Inferior parietal cortex (tissue), 1 donor: ENCODE data around the gene BARX2.

Experiments
- DNase-seq: peaks from one replicate; pipeline ENCODE4 v3.0.0-alpha.2; 2016; ENCODE audit errors: extremely low spot score

The BARX2 gene

DNA sequence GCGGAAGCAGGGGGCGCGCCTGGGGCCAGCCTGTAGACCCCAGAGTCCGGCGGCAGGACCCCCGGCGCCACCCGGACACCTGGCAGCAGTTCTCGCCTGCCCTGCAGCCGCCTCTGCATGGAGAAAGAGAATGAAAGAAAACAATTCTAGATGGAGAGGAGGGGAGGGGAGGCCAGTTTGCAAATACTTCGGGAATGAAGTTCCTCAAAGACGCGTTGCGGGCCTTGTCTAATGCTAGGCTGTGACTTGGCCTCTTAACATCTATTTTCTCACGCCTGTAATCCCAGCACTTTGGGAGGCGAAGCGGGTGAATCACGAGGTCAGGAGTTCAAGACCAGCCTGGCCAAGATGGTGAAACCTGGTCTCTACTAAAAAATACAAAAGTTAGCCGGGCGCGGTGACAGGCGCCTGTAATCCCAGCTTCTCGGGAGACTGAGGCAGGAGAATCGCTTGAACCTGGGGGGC, 2.1 kb upstream of the BARX2 start:
- DNase-seq: no peak

- no peak for DNase-seq
These were observed 1.3 kb upstream of the BARX2 start for GRCh38 chr11:129374081-129374992.

- no peak for DNase-seq
These were observed 476 bp upstream of the BARX2 start for GRCh38 chr11:129374993-129375750.

DNA sequence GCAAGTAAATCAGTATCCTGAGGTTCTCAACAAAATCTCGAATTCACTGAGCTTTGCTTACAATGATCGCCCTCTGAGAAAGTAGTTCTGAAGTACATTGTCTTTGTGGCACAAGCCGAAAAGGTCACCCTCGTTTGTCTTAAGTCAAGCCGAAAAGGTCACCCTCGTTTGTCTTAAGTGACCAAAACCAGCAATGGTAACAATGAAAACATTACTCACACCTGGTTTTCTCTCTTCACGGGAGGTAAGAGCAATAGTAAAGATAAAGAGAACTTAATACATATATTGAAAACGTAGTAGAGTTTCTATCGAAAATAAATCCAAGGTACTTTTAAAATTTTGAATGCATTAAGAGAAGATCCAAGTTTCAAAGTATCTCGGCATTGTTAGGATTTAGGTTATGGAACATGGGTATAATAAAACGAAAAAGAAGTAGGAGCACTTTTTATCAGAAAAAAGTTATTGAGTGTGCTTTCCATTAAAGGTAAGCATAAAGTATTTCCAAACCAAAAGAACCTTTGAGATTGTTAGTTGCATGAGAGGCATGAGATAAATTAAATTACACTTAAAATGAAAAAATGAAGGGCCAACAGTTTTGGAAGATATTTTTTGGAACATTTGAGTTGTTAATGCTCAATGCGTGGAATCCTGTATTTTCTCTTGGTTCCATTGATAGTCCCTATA, 1.2 kb downstream of the BARX2 start:
- no peak for DNase-seq

- no peak for DNase-seq
These were observed 2.1 kb downstream of the BARX2 start for GRCh38 chr11:129377739-129378138.

DNA sequence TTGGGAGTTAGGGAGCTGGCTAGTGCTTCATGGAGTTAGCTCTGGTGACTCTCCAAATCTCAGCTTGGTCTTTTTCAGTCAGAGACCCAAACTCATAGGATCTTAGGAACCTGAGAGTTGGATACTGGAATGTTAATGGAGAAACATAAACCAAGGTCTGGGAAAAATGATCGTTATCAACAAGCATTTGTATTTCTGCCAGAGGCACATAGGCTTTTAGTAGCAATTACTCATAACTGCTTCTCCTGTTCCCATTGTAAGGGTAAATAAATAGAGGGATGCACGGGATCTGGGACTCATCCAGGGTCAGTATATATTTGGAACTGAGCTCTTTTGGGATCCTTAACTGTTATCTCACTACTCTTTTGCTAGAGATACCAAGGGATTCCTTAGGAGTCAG, 4.8 kb downstream of the BARX2 start:
- DNase-seq: no peak

DNA sequence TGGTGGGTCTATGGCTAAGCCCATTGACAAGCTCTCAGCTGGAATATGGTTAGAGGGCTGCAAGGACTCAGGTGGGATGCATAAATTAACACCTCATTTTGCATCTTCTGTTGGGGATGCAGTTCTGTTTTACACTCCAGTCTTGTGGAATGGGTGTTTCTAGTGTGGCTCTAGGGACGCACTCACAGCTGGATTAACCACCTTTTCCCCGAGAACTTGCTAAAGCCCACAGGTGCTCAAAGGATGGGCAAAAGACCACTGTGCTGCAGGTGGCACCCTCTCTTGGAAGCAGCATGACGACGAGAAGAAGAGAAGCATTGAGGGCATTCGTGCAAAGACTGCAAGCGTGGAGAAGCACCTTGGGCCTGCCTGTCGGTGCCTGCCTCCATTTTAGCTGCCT, 6.9 kb downstream of the BARX2 start:
- no peak for DNase-seq

- DNase-seq: no peak
These were observed 7.4 kb downstream of the BARX2 start for GRCh38 chr11:129383060-129383459.

GRCh38 chr11:129383502-129383901, 7.9 kb downstream of the BARX2 start:
- no peak for DNase-seq

DNA sequence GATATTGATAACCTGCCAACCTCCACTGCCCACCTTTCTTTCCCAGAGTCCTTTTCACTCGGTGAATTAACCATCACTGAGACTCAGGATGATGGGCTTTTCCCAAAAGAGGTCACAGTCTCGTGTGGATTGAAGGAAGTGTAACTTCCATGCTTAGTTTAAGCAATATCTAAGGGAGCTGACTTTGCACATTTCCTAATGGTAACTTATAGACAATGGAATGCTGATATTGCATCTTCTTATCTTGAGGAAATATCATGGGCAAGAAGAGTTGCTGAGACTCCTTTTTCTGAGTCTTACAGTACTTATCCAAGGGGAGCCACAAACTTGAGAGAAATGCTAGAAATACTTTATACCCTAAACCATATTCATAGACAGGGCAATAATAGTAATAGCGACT, 8.8 kb downstream of the BARX2 start:
- DNase-seq: no peak

DNA sequence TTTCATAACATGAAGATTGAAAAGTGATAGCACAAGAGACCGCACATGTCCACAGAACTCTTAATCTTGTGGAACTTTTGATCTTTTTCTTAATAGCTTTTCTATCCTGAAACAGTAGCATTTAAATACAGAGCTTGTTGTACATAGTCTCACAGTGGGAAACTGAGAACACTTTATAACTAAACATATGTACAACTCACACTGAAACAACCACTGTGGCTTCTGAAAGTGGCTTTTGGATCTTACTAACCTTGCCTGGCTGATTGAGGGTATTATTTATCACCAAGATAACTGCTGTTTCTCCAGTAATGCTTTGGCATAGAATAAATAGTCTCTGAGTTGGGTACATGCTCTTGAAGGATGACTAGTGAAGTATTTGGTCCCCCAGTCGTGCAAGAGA, 10.2 kb downstream of the BARX2 start:
- DNase-seq: no peak

DNA sequence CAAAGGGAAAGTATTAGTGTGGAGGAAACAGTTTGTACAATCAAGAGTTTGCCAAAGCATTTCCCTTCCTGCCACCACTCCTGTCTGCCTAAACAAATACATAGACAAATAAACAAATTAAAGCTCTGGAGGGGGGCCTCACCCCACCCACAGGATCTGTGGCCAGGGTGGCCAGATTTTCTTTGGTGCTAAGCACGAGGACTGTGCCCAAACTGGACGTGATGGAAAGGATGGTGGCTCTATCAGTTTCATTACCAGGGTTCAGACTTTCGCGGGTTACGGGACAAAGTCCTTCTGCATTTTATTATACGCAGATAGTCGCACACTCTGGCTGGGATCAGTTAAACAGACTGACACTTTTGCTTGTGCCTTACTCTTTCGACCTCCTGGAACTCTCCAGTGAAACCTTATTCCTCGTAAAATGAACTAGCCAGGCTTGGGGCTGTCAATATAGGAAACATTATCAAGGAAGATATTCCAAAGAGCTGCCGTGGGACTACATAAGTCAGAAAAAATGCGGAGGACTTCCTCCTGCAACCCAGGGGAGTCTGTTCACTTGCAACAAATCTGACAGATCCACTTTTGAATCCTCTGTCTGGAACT, 11.2 kb downstream of the BARX2 start:
- DNase-seq: no peak

- DNase-seq: no peak
These were observed 11.8 kb downstream of the BARX2 start for GRCh38 chr11:129387434-129387833.

DNA sequence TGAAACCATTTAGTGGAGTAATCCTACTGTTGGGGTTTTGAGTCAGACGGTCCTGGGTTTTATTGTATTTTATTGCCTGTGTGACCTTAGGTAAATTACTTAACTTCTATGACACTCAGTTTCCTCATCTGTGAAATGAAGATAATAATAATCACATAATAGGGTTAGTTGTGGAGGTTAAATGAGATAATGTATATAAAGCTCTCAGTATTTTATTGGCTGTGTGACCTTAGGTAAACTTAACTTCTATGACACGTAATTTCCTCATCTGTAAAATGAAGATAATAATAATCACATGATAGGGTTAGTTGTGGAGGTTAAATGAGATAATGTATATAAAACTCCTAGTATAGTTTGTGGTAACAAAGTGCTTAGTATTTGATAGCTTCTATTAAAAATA, 13.2 kb downstream of the BARX2 start:
- DNase-seq: no peak

GRCh38 chr11:129390303-129390821, 14.7 kb downstream of the BARX2 start:
- no peak for DNase-seq

- no peak for DNase-seq
These were observed 15.7 kb downstream of the BARX2 start for GRCh38 chr11:129391360-129391759.

- no peak for DNase-seq
These were observed 16.2 kb downstream of the BARX2 start for GRCh38 chr11:129391821-129392220.

GRCh38 chr11:129392995-129393394, 17.3 kb downstream of the BARX2 start:
- no peak for DNase-seq

DNA sequence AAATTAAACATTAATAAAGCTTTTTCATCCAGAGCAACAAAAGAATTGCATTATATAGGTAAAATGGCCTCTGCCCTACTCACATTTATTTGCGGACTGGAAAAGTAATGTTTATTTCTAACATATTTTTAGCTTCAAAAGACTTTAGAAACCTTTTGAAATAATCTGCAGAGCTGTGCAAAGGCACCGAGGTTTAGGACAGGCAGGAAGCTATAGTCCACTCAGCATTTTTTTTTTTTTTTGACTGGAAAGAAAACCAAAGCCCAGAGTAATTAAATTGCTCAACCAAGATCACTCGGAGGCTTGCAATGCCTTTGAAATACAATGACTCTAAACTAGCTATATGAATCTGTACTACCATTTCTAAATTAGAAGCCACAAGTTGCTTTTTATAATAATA, 19.1 kb downstream of the BARX2 start:
- DNase-seq: no peak

GRCh38 chr11:129395432-129395831, 19.8 kb downstream of the BARX2 start:
- DNase-seq: no peak

DNA sequence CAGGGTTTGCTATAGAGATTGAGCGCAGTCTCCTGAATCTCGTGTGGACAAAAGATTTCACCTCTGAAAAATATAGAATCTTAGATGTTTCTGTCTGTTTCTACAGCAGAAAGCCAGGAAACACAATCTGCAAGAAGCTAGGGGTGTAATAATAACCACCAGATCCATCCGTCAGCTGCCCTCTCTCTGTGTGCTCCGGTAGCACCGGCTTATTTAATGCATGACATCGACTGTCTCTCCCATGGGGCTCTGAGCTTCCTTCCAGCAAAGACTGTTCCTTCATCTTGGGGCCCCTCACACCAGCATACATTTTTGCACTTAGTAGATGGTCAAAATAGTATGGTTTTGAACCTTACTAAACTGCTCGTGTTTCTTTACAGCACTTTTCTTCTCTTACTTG, 20.2 kb downstream of the BARX2 start:
- no peak for DNase-seq

DNA sequence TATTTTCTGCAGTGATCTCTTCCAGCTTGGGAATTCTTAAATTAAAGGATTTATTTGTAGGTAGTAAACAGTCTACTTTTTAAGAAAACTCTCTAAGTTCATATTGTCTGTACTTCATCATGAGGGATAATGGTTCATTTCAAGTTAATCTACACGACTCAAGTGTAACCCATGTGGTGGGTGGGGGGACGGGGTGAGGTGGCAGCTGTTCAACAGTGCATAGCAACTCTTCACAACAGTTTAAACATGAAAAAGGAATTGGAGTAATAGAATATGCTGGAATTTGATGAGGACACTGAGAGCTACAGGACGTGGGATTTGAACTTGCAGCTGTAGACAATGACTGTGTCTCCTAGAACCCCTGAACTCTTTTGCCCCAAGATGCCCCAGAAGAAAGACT, 20.8 kb downstream of the BARX2 start:
- no peak for DNase-seq
